ENCODE data around the gene LRRFIP2.

DNA sequence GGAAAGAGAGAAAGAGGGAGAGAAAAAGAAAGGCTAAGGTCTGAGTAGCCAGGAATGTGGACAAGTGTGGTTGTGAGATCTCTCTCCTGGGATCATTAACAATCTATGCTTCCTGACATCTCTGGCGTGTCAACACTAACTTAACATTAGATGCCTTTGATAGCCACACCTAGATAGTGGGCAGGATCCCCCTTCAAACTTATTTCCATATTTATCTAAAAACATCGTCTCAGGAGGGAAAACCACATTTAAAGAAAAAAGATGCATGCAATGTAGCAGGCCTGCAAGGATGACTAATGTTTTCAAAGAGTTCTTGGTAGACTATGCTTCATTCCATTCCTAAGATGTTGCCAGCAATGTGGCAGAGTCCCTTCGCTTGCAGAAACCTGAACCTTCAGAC, 100.2 kb downstream of the LRRFIP2 start:
- TF ChIP-seq, protein P1, sequence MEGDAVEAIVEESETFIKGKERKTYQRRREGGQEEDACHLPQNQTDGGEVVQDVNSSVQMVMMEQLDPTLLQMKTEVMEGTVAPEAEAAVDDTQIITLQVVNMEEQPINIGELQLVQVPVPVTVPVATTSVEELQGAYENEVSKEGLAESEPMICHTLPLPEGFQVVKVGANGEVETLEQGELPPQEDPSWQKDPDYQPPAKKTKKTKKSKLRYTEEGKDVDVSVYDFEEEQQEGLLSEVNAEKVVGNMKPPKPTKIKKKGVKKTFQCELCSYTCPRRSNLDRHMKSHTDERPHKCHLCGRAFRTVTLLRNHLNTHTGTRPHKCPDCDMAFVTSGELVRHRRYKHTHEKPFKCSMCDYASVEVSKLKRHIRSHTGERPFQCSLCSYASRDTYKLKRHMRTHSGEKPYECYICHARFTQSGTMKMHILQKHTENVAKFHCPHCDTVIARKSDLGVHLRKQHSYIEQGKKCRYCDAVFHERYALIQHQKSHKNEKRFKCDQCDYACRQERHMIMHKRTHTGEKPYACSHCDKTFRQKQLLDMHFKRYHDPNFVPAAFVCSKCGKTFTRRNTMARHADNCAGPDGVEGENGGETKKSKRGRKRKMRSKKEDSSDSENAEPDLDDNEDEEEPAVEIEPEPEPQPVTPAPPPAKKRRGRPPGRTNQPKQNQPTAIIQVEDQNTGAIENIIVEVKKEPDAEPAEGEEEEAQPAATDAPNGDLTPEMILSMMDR (IDR thresholded peaks at IDR 0.05; ENCODE audit: poor library complexity): no peak
- TF ChIP-seq EZH2 (IDR thresholded peaks at IDR 0.05; ENCODE audit: borderline replicate concordance) (no peak), EZH2phosphoT487 (IDR thresholded peaks at IDR 0.05; ENCODE audit: low read depth, severe bottlenecking, unreplicated experiment) (no peak)
